WTC11 (cell line): ENCODE measurements around the gene MTHFD1L. TPM values are rescaled to one million over a fixed set of nuclear protein-coding genes. Genes with fewer than 3 reads are reported as not detected.
A peak's percentile ranks its signal among the peaks of the same experiment; 100 is the strongest.

ENCODE experiments used
- ATAC-seq: fragments of 200-7000 bp; cut with Tn5 transposase; 2 replicates; pipeline ENCODE4 v1.10.0; 2021; ENCODE audit warnings: mild to moderate bottlenecking, moderate library complexity
- CTCF ChIA-PET: fragments of 300-600 bp; sonication (Branson Sonifier 250); formaldehyde crosslinking; loops from one replicate; lab custom pipeline; 2021; ENCODE audit warnings: antibody characterized with exemption; lab: Charles Lee
- POLR2A ChIA-PET: fragments of 350-600 bp; sonication (Branson Sonifier 250); formaldehyde crosslinking; loops from one replicate; lab custom pipeline; 2021; ENCODE audit warnings: antibody characterized with exemption; lab: Charles Lee
- DNase-seq: peaks from one replicate; pipeline ENCODE4 v3.0.0; 2021; ENCODE audit warnings: low spot score
- H3K27ac Mint-ChIP-seq: 2 replicates; pipeline ENCODE4 v1.8.0; 2021; ENCODE audit warnings: mixed read lengths
- H3K27me3 Mint-ChIP-seq: 2 replicates; pipeline ENCODE4 v1.8.0; 2021; ENCODE audit warnings: low read depth, mild to moderate bottlenecking, moderate library complexity, mixed read lengths
- H3K36me3 Mint-ChIP-seq: 2 replicates; pipeline ENCODE4 v1.8.0; 2021; ENCODE audit warnings: mixed read lengths
- H3K4me1 Mint-ChIP-seq: 2 replicates; pipeline ENCODE4 v1.8.0; 2022; ENCODE audit warnings: mixed read lengths
- H3K4me3 Mint-ChIP-seq: 2 replicates; pipeline ENCODE4 v1.8.0; 2021; ENCODE audit warnings: mild to moderate bottlenecking, moderate library complexity, mixed read lengths
- H3K9me3 Mint-ChIP-seq: 2 replicates; pipeline ENCODE4 v1.8.0; 2021; ENCODE audit warnings: mixed read lengths
- CBFB ChIP-seq: sonication (generic); formaldehyde crosslinking; IDR thresholded peaks from 2 replicates; pipeline ENCODE4 v1.8.1; 2022; ENCODE audit warnings: mild to moderate bottlenecking, low read depth, missing genetic modification reagents
- EMX1 ChIP-seq: fragments of 250-450 bp; sonication (Bioruptor Pico); IDR thresholded peaks from 2 replicates; pipeline ENCODE4 v1.8.0; 2021; ENCODE audit warnings: mild to moderate bottlenecking
- GABPB1 ChIP-seq: sonication (generic); formaldehyde crosslinking; IDR thresholded peaks from 2 replicates; pipeline ENCODE4 v1.8.1; 2023; ENCODE audit warnings: mild to moderate bottlenecking, missing genetic modification reagents
- GTF2I ChIP-seq: fragments of 250-450 bp; sonication (Bioruptor Pico); conservative IDR thresholded peaks from 2 replicates; pipeline ENCODE4 v1.4.0; 2021; ENCODE audit warnings: mild to moderate bottlenecking
- HMGA2 ChIP-seq: fragments of 250-450 bp; sonication (Bioruptor Pico); IDR thresholded peaks from 2 replicates; pipeline ENCODE4 v1.4.0; 2021; ENCODE audit warnings: mild to moderate bottlenecking, moderate library complexity
- IRF2 ChIP-seq: sonication (generic); formaldehyde crosslinking; IDR thresholded peaks from 2 replicates; pipeline ENCODE4 v1.8.0; 2022; ENCODE audit warnings: low read depth, missing genetic modification reagents, borderline replicate concordance
- MYBL2 ChIP-seq: sonication (generic); formaldehyde crosslinking; IDR thresholded peaks from 2 replicates; pipeline ENCODE4 v1.8.1; 2023; ENCODE audit warnings: mild to moderate bottlenecking, moderate library complexity, missing genetic modification reagents
- NR2C2 ChIP-seq: sonication (generic); formaldehyde crosslinking; IDR thresholded peaks from 2 replicates; pipeline ENCODE4 v1.8.0; 2022; ENCODE audit warnings: mild to moderate bottlenecking, missing genetic modification reagents
- SMAD4 ChIP-seq: sonication (generic); formaldehyde crosslinking; IDR thresholded peaks from 2 replicates; pipeline ENCODE4 v1.8.0; 2022; ENCODE audit warnings: mild to moderate bottlenecking, missing genetic modification reagents
- TP53 ChIP-seq: sonication (generic); formaldehyde crosslinking; IDR thresholded peaks from 2 replicates; pipeline ENCODE4 v1.8.1; 2023; ENCODE audit warnings: mild to moderate bottlenecking, missing genetic modification reagents
- ZBTB21 ChIP-seq: sonication (generic); formaldehyde crosslinking; IDR thresholded peaks from 2 replicates; pipeline ENCODE4 v1.8.1; 2023; ENCODE audit warnings: mild to moderate bottlenecking, missing genetic modification reagents, borderline replicate concordance
- ZNF396 ChIP-seq: fragments of 250-450 bp; sonication (Bioruptor Pico); IDR thresholded peaks from 2 replicates; pipeline ENCODE4 v1.8.0; 2021; ENCODE audit warnings: mild to moderate bottlenecking, moderate library complexity, borderline replicate concordance
- ZNF416 ChIP-seq: fragments of 250-450 bp; sonication (Bioruptor Pico); IDR thresholded peaks from 2 replicates; pipeline ENCODE4 v1.9.0; 2021; ENCODE audit warnings: mild to moderate bottlenecking, inconsistent platforms
- ZNF671 ChIP-seq: fragments of 250-450 bp; sonication (Bioruptor Pico); IDR thresholded peaks from 2 replicates; pipeline ENCODE4 v1.8.0; 2021; ENCODE audit warnings: mild to moderate bottlenecking
- total RNA-seq: library from RNA; stranded (reverse); gene quantifications from 3 replicates; pipeline ENCODE4 v1.2.3, GENCODE V29; 2021
- TF ChIP-seq, protein P1 (sequence below): sonication (generic); formaldehyde crosslinking; IDR thresholded peaks from 2 replicates; pipeline ENCODE4 v1.8.0; 2022; ENCODE audit warnings: mild to moderate bottlenecking, missing genetic modification reagents
- TF ChIP-seq, protein P2 (sequence below): sonication (generic); formaldehyde crosslinking; IDR thresholded peaks from 2 replicates; pipeline ENCODE4 v1.8.1; 2022; ENCODE audit warnings: mild to moderate bottlenecking, moderate library complexity, missing genetic modification reagents
- TF ChIP-seq, protein P3 (sequence below): sonication (generic); formaldehyde crosslinking; IDR thresholded peaks from 2 replicates; pipeline ENCODE4 v1.8.1; 2022; ENCODE audit warnings: low read depth, missing genetic modification reagents, borderline replicate concordance
- TF ChIP-seq, protein P4 (sequence below): fragments of 250-450 bp; sonication (Bioruptor Pico); conservative IDR thresholded peaks from 2 replicates; pipeline ENCODE4 v1.9.0; 2021; ENCODE audit warnings: mild to moderate bottlenecking

The MTHFD1L gene
- total RNA-seq, 1 experiment from 2014 or later, result 104 TPM

DNA sequence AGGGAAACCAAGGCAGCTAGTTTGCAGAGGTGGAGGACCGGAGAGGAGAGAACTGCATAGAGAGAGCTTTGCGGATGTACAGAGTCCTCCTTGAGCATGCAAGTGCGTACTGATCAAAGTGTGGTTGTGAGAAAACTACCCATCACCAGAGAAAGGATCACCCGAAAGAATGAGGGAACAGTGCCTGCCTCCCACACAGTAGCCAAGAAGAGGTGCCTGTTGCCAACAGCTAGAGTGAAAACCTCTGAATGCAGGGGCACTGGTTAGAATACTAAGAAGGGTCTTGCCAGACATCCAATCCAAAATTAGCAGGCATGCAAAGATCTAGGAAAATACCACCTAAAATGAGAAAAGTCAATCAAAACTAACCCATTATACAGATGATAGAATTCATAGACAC is 207.6 kb downstream of the MTHFD1L start:
- H3K4me3 Mint-ChIP-seq, result no peak overlapping the region
- H3K36me3 Mint-ChIP-seq, result peaks cover 15% of the 10 kb centered on the region
- DNase-seq, result no peak
- H3K27me3 Mint-ChIP-seq, result no peaks in the 10 kb centered on the region
- peak overlapping the region; percentile 4; the same call in 1 of the 2 replicates for H3K27ac Mint-ChIP-seq
- no peak for ATAC-seq
- TF ChIP-seq SMAD4, result no peak
- no peak for TF ChIP-seq CBFB
- TF ChIP-seq EMX1 (CRISPR knock-in tag), result no peak
- TF ChIP-seq, protein P1, sequence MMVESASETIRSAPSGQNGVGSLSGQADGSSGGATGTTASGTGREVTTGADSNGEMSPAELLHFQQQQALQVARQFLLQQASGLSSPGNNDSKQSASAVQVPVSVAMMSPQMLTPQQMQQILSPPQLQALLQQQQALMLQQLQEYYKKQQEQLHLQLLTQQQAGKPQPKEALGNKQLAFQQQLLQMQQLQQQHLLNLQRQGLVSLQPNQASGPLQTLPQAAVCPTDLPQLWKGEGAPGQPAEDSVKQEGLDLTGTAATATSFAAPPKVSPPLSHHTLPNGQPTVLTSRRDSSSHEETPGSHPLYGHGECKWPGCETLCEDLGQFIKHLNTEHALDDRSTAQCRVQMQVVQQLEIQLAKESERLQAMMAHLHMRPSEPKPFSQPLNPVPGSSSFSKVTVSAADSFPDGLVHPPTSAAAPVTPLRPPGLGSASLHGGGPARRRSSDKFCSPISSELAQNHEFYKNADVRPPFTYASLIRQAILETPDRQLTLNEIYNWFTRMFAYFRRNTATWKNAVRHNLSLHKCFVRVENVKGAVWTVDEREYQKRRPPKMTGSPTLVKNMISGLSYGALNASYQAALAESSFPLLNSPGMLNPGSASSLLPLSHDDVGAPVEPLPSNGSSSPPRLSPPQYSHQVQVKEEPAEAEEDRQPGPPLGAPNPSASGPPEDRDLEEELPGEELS (CRISPR knock-in tag), result no peak
- no peak for TF ChIP-seq HMGA2 (CRISPR knock-in tag)
- no peak for TF ChIP-seq MYBL2 (CRISPR knock-in tag)
- no peak for TF ChIP-seq GTF2I (CRISPR knock-in tag)
- POLR2A ChIA-PET, result interaction anchor here (1.0 kb wide), 1 partner anchor 35 kb away, joined by 3 read pairs; no protein-coding TSS in a partner anchor
- no peaks in the 10 kb centered on the region for H3K4me1 Mint-ChIP-seq
- H3K9me3 Mint-ChIP-seq, result peaks cover 6% of the 10 kb centered on the region; the same call in 1 of the 2 replicates
- CTCF ChIA-PET, result interaction anchor here (1.1 kb wide), 1 partner anchor 58 kb away, joined by 3 read pairs; no protein-coding TSS in a partner anchor

DNA sequence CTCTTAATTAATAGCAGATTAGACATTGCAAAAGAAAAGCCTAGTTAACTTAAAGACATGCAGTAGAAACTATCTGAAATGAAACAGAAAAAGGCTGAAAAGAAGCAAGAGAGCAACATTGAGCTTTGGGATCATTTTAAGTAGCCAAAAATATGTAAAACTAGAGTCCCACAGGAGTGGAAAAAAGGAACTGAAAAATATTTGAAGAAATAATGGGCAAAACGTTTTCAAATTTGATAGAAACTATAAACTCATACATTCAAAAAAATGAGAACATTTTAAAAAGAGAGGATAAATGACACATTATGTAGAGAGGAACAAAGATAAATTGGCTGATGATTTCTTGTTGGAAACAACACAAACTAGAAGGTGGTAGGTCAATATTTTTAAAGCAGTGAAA is 208.2 kb downstream of the MTHFD1L start:
- ChIA-PET POLR2A (interaction anchor here (1.0 kb wide), 1 partner anchor 35 kb away, joined by 3 read pairs; no protein-coding TSS in a partner anchor), CTCF (no interaction called here)
- Mint-ChIP-seq H3K4me1 (no peaks in the 10 kb centered on the region), H3K27me3 (no peaks in the 10 kb centered on the region), H3K9me3 (peaks cover 6% of the 10 kb centered on the region; the same call in 1 of the 2 replicates), H3K36me3 (peaks cover 16% of the 10 kb centered on the region), H3K27ac (no peak overlapping the region), H3K4me3 (no peak overlapping the region)
- TF ChIP-seq TP53 (CRISPR knock-in tag), result no peak
- TF ChIP-seq, protein P2, sequence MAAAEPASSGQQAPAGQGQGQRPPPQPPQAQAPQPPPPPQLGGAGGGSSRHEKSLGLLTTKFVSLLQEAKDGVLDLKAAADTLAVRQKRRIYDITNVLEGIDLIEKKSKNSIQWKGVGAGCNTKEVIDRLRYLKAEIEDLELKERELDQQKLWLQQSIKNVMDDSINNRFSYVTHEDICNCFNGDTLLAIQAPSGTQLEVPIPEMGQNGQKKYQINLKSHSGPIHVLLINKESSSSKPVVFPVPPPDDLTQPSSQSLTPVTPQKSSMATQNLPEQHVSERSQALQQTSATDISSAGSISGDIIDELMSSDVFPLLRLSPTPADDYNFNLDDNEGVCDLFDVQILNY, result no peak
- no peak for TF ChIP-seq IRF2
- TF ChIP-seq CBFB, result no peak
- TF ChIP-seq ZBTB21 (CRISPR knock-in tag), result no peak
- TF ChIP-seq NR2C2 (CRISPR knock-in tag), result no peak
- ATAC-seq (no peak), DNase-seq (no peak)

DNA sequence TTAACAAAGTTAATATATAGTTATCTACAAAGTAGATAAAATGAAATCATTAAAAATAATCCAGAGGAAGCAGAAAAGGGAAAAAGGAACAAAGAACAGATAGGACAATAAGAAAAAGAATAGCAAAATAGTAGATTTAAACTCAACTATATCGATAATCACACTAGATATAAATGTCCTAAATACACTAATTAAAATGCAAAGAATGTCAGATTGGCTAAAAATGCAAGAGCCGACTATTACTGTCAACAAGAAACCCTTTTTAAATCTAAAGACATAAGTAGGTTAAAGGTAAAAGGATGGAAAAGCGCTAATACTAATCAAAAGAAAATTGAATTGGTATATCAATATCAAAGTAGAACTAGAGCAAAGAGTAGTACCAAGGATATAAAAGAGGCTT is 209.5 kb downstream of the MTHFD1L start:
- Mint-ChIP-seq H3K27ac (no peak overlapping the region), H3K27me3 (no peaks in the 10 kb centered on the region), H3K4me3 (no peak overlapping the region), H3K4me1 (no peaks in the 10 kb centered on the region), H3K36me3 (peaks cover 19% of the 10 kb centered on the region), H3K9me3 (peaks cover 6% of the 10 kb centered on the region; the same call in 1 of the 2 replicates)
- POLR2A ChIA-PET, result no interaction called here
- DNase-seq (no peak), ATAC-seq (no peak)
- CTCF ChIA-PET, result interaction anchor here (1.2 kb wide), 1 partner anchor 61 kb away, joined by 3 read pairs; no protein-coding TSS in a partner anchor
- no peak for TF ChIP-seq ZNF416 (CRISPR knock-in tag)
- TF ChIP-seq ZBTB21 (CRISPR knock-in tag), result no peak
- no peak for TF ChIP-seq NR2C2 (CRISPR knock-in tag)
- TF ChIP-seq ZNF671 (CRISPR knock-in tag), result no peak
- TF ChIP-seq, protein P3, sequence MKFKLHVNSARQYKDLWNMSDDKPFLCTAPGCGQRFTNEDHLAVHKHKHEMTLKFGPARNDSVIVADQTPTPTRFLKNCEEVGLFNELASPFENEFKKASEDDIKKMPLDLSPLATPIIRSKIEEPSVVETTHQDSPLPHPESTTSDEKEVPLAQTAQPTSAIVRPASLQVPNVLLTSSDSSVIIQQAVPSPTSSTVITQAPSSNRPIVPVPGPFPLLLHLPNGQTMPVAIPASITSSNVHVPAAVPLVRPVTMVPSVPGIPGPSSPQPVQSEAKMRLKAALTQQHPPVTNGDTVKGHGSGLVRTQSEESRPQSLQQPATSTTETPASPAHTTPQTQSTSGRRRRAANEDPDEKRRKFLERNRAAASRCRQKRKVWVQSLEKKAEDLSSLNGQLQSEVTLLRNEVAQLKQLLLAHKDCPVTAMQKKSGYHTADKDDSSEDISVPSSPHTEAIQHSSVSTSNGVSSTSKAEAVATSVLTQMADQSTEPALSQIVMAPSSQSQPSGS (CRISPR knock-in tag), result no peak
- TF ChIP-seq, protein P4, sequence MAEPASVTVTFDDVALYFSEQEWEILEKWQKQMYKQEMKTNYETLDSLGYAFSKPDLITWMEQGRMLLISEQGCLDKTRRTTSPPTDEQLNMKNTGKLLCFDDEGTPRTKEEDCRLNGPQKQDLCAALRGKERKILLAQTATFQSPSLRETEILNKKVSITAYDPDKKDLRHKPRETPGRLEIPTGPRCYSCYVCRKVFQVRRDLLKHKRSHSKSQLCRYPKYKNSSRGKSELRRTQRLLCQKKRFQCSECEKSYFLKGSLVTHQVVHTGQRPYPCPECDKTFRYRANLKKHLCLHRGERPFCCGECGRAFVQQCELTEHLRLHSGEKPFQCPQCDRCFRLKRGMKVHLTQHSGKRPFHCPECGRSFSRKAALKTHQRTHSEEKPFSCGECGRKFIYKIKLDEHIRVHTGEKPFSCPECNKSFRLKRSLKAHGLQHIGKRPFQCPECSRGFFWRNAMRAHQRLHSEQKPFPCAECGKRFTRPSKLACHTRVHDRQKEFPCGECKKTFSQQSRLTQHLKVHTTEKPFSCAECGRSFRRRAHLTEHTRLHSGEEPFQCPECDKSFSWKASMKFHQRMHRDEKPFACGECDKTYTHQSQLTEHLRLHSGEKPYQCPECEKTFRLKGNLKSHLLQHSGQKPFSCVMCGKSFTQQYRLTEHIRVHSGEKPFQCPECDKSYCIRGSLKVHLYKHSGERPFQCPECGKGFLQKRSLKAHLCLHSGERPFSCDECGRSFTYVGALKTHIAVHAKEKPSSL (CRISPR knock-in tag), result no peak
- TF ChIP-seq ZNF396 (CRISPR knock-in tag), result no peak
- no peak for TF ChIP-seq GABPB1
- no peak for TF ChIP-seq HMGA2 (CRISPR knock-in tag)
